H9 (cell line): ENCODE data around the gene MYO10. TPM values are rescaled to one million over a fixed set of nuclear protein-coding genes. Genes with fewer than 3 reads are reported as not detected.

Experiments
- DNase-seq: peaks from one replicate; pipeline ENCODE4 v3.0.0-alpha.2; 2017
- H2AFZ ChIP-seq: one replicate; pipeline ENCODE4 v1.6.1; 2013; ENCODE audit warnings: mild to moderate bottlenecking, low read length, control low read depth, moderate library complexity
- H2AK5ac ChIP-seq: 2 replicates; pipeline ENCODE4 v1.6.1; 2013; ENCODE audit warnings: low read length, control low read depth, mixed read lengths; ENCODE audit not compliant: insufficient read length
- H2BK120ac ChIP-seq: one replicate; pipeline ENCODE4 v1.6.1; 2013; ENCODE audit warnings: low read depth, mild to moderate bottlenecking, low read length, control low read depth, inconsistent platforms; ENCODE audit not compliant: poor library complexity, severe bottlenecking
- H2BK12ac ChIP-seq: 2 replicates; pipeline ENCODE4 v1.6.1; 2013; ENCODE audit warnings: low read length, control low read depth, mixed read lengths, low read depth; ENCODE audit not compliant: insufficient read length
- H2BK15ac ChIP-seq: 2 replicates; pipeline ENCODE4 v1.6.1; 2013; ENCODE audit warnings: low read depth, low read length, control low read depth
- H2BK20ac ChIP-seq: one replicate; pipeline ENCODE4 v1.6.1; 2013; ENCODE audit warnings: low read depth, mild to moderate bottlenecking, low read length, control low read depth, inconsistent platforms; ENCODE audit not compliant: poor library complexity, severe bottlenecking
- H2BK5ac ChIP-seq: 2 replicates; pipeline ENCODE4 v1.6.1; 2013; ENCODE audit warnings: low read length, control low read depth, mixed read lengths; ENCODE audit not compliant: insufficient read length
- H3K14ac ChIP-seq: 2 replicates; pipeline ENCODE4 v1.6.1; 2013; ENCODE audit warnings: low read length, control low read depth; ENCODE audit not compliant: insufficient read depth
- H3K18ac ChIP-seq: 2 replicates; pipeline ENCODE4 v1.6.1; 2013; ENCODE audit warnings: low read depth, mild to moderate bottlenecking, mixed read lengths, low read length, control low read depth; ENCODE audit not compliant: insufficient read length
- H3K23ac ChIP-seq: 2 replicates; pipeline ENCODE4 v1.6.1; 2013; ENCODE audit warnings: low read length, control low read depth, mixed read lengths, low read depth; ENCODE audit not compliant: insufficient read length
- H3K23me2 ChIP-seq: 2 replicates; pipeline ENCODE4 v1.6.1; 2013; ENCODE audit warnings: low read depth, mild to moderate bottlenecking, mixed read lengths, low read length, control low read depth; ENCODE audit not compliant: insufficient read length, poor library complexity, severe bottlenecking
- H3K27ac ChIP-seq: 2 replicates; pipeline ENCODE4 v1.5.1; 2013; ENCODE audit warnings: low read length, control low read depth, mixed read lengths, low read depth; ENCODE audit not compliant: insufficient read length
- H3K27me3 ChIP-seq: 2 replicates; pipeline ENCODE4 v1.6.1; 2013; ENCODE audit warnings: low read length, control low read depth, inconsistent platforms; ENCODE audit not compliant: insufficient read depth
- H3K4ac ChIP-seq: 2 replicates; pipeline ENCODE4 v1.6.1; 2013; ENCODE audit warnings: low read depth, mild to moderate bottlenecking, control low read depth, inconsistent platforms, low read length, moderate library complexity
- H3K4me1 ChIP-seq: 2 replicates; pipeline ENCODE4 v1.6.1; 2013; ENCODE audit warnings: low read length, control low read depth, inconsistent platforms; ENCODE audit not compliant: insufficient read depth
- H3K4me2 ChIP-seq: 2 replicates; pipeline ENCODE4 v1.6.1; 2013; ENCODE audit warnings: low read length, control low read depth, mixed read lengths; ENCODE audit not compliant: insufficient read length, insufficient read depth
- H3K56ac ChIP-seq: 2 replicates; pipeline ENCODE4 v1.6.1; 2013; ENCODE audit warnings: low read depth, mild to moderate bottlenecking, mixed read lengths, low read length, control low read depth; ENCODE audit not compliant: insufficient read length
- H3K79me1 ChIP-seq: 2 replicates; pipeline ENCODE4 v1.6.1; 2013; ENCODE audit warnings: low read depth, mild to moderate bottlenecking, moderate library complexity, low read length, control low read depth, inconsistent platforms; ENCODE audit not compliant: insufficient read depth, poor library complexity, severe bottlenecking
- H3K79me2 ChIP-seq: 2 replicates; pipeline ENCODE4 v1.6.1; 2013; ENCODE audit warnings: low read length, control low read depth, inconsistent platforms; ENCODE audit not compliant: insufficient read depth
- H3K9ac ChIP-seq: 2 replicates; pipeline ENCODE4 v1.6.1; 2013; ENCODE audit warnings: low read length, control low read depth, mixed read lengths; ENCODE audit not compliant: insufficient read length; ENCODE audit errors: extremely low read depth
- H3K9me3 ChIP-seq: one replicate; pipeline ENCODE4 v1.6.1; 2013; ENCODE audit warnings: low read depth, low read length, inconsistent platforms; ENCODE audit not compliant: control insufficient read depth
- H3T11ph ChIP-seq: one replicate; pipeline ENCODE4 v1.6.1; 2013; ENCODE audit warnings: mild to moderate bottlenecking, low read length, control low read depth, inconsistent platforms
- H4K20me1 ChIP-seq: one replicate; pipeline ENCODE4 v1.6.1; 2013; ENCODE audit not compliant: control insufficient read depth, insufficient read length, insufficient read depth
- H4K5ac ChIP-seq: 2 replicates; pipeline ENCODE4 v1.6.1; 2013; ENCODE audit warnings: low read depth, mild to moderate bottlenecking, mixed read lengths, low read length, control low read depth; ENCODE audit not compliant: insufficient read length
- H4K8ac ChIP-seq: replicated peaks from 2 replicates; pipeline ENCODE4 v1.6.1; 2013; ENCODE audit warnings: low read length, control low read depth, mixed read lengths, low read depth; ENCODE audit not compliant: insufficient read length
- H4K91ac ChIP-seq: 2 replicates; pipeline ENCODE4 v1.6.1; 2013; ENCODE audit warnings: low read depth, mild to moderate bottlenecking, moderate library complexity, mixed read lengths, low read length, control low read depth; ENCODE audit not compliant: insufficient read length
- H3K27ac Mint-ChIP-seq, 3 experiments: 2 replicates in 2 of 3; 3 replicates in 1 of 3; pipeline ENCODE4 v1.8.0; 2020 to 2021; ENCODE audit warnings: mixed read lengths in 3 of 3, mild to moderate bottlenecking in 1 of 3, moderate library complexity in 1 of 3
- H3K27me3 Mint-ChIP-seq: 2 replicates; pipeline ENCODE4 v1.8.0; 2021; ENCODE audit warnings: low read depth, mild to moderate bottlenecking, moderate library complexity, mixed read lengths
- H3K36me3 Mint-ChIP-seq, 3 experiments: 2 replicates in 2 of 3; 3 replicates in 1 of 3; pipeline ENCODE4 v1.8.0; 2020 to 2021; ENCODE audit warnings: low read depth in 3 of 3, mixed read lengths in 3 of 3; ENCODE audit not compliant: insufficient read depth in 1 of 3
- H3K4me1 Mint-ChIP-seq, 2 experiments: 2 replicates each; pipeline ENCODE4 v1.8.0; 2020; ENCODE audit warnings: mixed read lengths in 2 of 2
- H3K4me3 Mint-ChIP-seq, 2 experiments: 2 replicates in 1 of 2; 3 replicates in 1 of 2; pipeline ENCODE4 v1.8.0; 2020 to 2021; ENCODE audit warnings: mild to moderate bottlenecking in 2 of 2, mixed read lengths in 2 of 2, moderate library complexity in 1 of 2
- H3K9me3 Mint-ChIP-seq, 2 experiments: 2 replicates in 1 of 2; 3 replicates in 1 of 2; pipeline ENCODE4 v1.8.0; 2020; ENCODE audit warnings: mild to moderate bottlenecking in 2 of 2, mixed read lengths in 2 of 2, moderate library complexity in 1 of 2
- CTCF ChIP-seq: fragments of 200-600 bp; sonication (generic); conservative IDR thresholded peaks from 3 replicates; pipeline ENCODE4 v1.8.0; 2021; ENCODE audit warnings: antibody characterized with exemption, mild to moderate bottlenecking
- WGBS: extraction: QIAGEN DNeasy Blood & Tissue Kit; methylation state at CpG from one replicate; pipeline ENCODE4 v1.1.7; 2013; ENCODE audit warnings: missing lambda C conversion rate, low lambda C conversion rate, mixed read lengths; ENCODE audit not compliant: insufficient read length; ENCODE audit errors: extremely low coverage; 5-methylcytosine and 5-hydroxymethylcytosine counted together
- total RNA-seq: library from RNA; stranded (reverse); gene quantifications from 2 replicates; pipeline ENCODE4 v1.2.1, GENCODE V29; 2021

MYO10 gene
- total RNA-seq, 1 experiment from 2014 or later = 127 TPM

- no peak overlapping the region for H3K4ac ChIP-seq
- H4K8ac ChIP-seq = no peak overlapping the region
- no peaks in the 10 kb centered on the region for H3K4me1 Mint-ChIP-seq
- no peak overlapping the region for H3K9ac ChIP-seq
- H3K27me3 Mint-ChIP-seq = peaks cover 2% of the 10 kb centered on the region
- H3K4me2 ChIP-seq = no peak overlapping the region
- no peaks in the 10 kb centered on the region for H3K79me2 ChIP-seq
- no peak overlapping the region for H2AK5ac ChIP-seq
- peaks cover 4 to 8% of the 10 kb centered on the region in 2 experiments; a peak in 3 of 5 replicates for H3K9me3 Mint-ChIP-seq
- H3K27ac ChIP-seq = no peak overlapping the region
- no peak overlapping the region for H4K91ac ChIP-seq
- TF ChIP-seq CTCF = no peak
- H3K4me1 ChIP-seq = no peaks in the 10 kb centered on the region
- DNase-seq = no peak
- no peak overlapping the region for H2AFZ ChIP-seq
- no peaks in the 10 kb centered on the region for H3K23me2 ChIP-seq
- H2BK20ac ChIP-seq = no peak overlapping the region
- no peak overlapping the region for H3K4me3 Mint-ChIP-seq
- no peak overlapping the region for H3T11ph ChIP-seq
- no peak overlapping the region for H3K56ac ChIP-seq
- no peak overlapping the region for H2BK120ac ChIP-seq
- no peak overlapping the region for H3K14ac ChIP-seq
- H3K9me3 ChIP-seq = no peaks in the 10 kb centered on the region
- no peak overlapping the region for H3K23ac ChIP-seq
- no peaks in the 10 kb centered on the region for H3K79me1 ChIP-seq
- no peak overlapping the region for H2BK5ac ChIP-seq
- H4K20me1 ChIP-seq = no peaks in the 10 kb centered on the region
- H2BK12ac ChIP-seq = no peak overlapping the region
- WGBS = no CpG with 5 or more reads among the region's 2 CpGs
- H3K27ac Mint-ChIP-seq = no peak overlapping the region
- no peak overlapping the region for H4K5ac ChIP-seq
- H3K27me3 ChIP-seq = no peaks in the 10 kb centered on the region
- no peak overlapping the region for H3K18ac ChIP-seq
- H2BK15ac ChIP-seq = no peak overlapping the region
- peaks cover 16 to 26% (median 24%) of the 10 kb centered on the region in 3 experiments; a peak in 6 of 7 replicates for H3K36me3 Mint-ChIP-seq
These were observed 274.4 kb downstream of the MYO10 start for GRCh38 chr5:16661713-16662112.
